Neural progenitor cell (in vitro differentiated cells): ENCODE data around the gene PIM3. TPM values are rescaled to one million over a fixed set of nuclear protein-coding genes. Genes with fewer than 3 reads are reported as not detected.

ENCODE experiments used
- DNase-seq: peaks from one replicate; pipeline ENCODE4 v3.0.0-alpha.2; 2016; ENCODE audit warnings: low spot score
- H2AFZ ChIP-seq: fragments of 200-600 bp; sonication (generic); replicated peaks from 2 replicates; pipeline ENCODE4 v1.6.1; 2016; ENCODE audit warnings: antibody characterized with exemption
- H3F3A ChIP-seq: fragments of 200-600 bp; sonication (generic); 2 replicates; pipeline ENCODE4 v1.6.1; 2016; ENCODE audit warnings: antibody characterized with exemption, low read depth
- H3K27ac ChIP-seq: fragments of 200-600 bp; sonication (generic); 2 replicates; pipeline ENCODE4 v1.5.1; 2016; ENCODE audit warnings: mild to moderate bottlenecking
- H3K27me3 ChIP-seq: fragments of 200-600 bp; sonication (generic); 2 replicates; pipeline ENCODE4 v1.6.1; 2016; ENCODE audit warnings: mild to moderate bottlenecking, moderate library complexity
- H3K36me3 ChIP-seq: fragments of 200-600 bp; sonication (generic); 2 replicates; pipeline ENCODE4 v1.5.1; 2016
- H3K4me1 ChIP-seq: fragments of 200-600 bp; sonication (generic); 2 replicates; pipeline ENCODE4 v1.6.1; 2016; ENCODE audit warnings: mixed run types
- H3K4me2 ChIP-seq: fragments of 200-600 bp; sonication (generic); 2 replicates; pipeline ENCODE4 v1.6.1; 2016
- H3K4me3 ChIP-seq: fragments of 200-600 bp; sonication (generic); 2 replicates; pipeline ENCODE4 v1.5.1; 2016
- H3K79me2 ChIP-seq: fragments of 200-600 bp; sonication (generic); 2 replicates; pipeline ENCODE4 v1.6.1; 2016; ENCODE audit warnings: low read depth
- H3K9ac ChIP-seq: fragments of 200-600 bp; sonication (generic); 2 replicates; pipeline ENCODE4 v1.6.1; 2016
- H3K9me3 ChIP-seq: fragments of 200-600 bp; sonication (generic); 2 replicates; pipeline ENCODE4 v1.5.1; 2016; ENCODE audit warnings: low read depth
- H4K20me1 ChIP-seq: fragments of 200-600 bp; sonication (generic); 2 replicates; pipeline ENCODE4 v1.6.1; 2016; ENCODE audit warnings: low read depth
- H3K27ac Mint-ChIP-seq: 3 replicates; pipeline ENCODE4 v1.8.0; 2021; ENCODE audit warnings: mixed read lengths
- H3K27me3 Mint-ChIP-seq: 2 replicates; pipeline ENCODE4 v1.8.0; 2022; ENCODE audit warnings: low read depth, mild to moderate bottlenecking, inconsistent platforms, moderate library complexity, mixed read lengths; ENCODE audit not compliant: insufficient read depth
- H3K36me3 Mint-ChIP-seq: 3 replicates; pipeline ENCODE4 v1.8.0; 2021; ENCODE audit warnings: mixed read lengths
- H3K4me1 Mint-ChIP-seq: 3 replicates; pipeline ENCODE4 v1.8.0; 2021; ENCODE audit warnings: mixed read lengths
- H3K4me3 Mint-ChIP-seq: 3 replicates; pipeline ENCODE4 v1.8.0; 2021; ENCODE audit warnings: mild to moderate bottlenecking, moderate library complexity, mixed read lengths
- H3K9me3 Mint-ChIP-seq: 3 replicates; pipeline ENCODE4 v1.8.0; 2020; ENCODE audit warnings: mixed read lengths
- EZH2 ChIP-seq: fragments of 200-600 bp; sonication (generic); IDR thresholded peaks from 2 replicates; pipeline ENCODE4 v1.6.1; 2017; ENCODE audit warnings: antibody characterized with exemption, mild to moderate bottlenecking, moderate library complexity
- EZH2phosphoT487 ChIP-seq: fragments of 200-600 bp; sonication (generic); IDR thresholded peaks from 2 replicates; pipeline ENCODE4 v1.6.1; 2017; ENCODE audit warnings: antibody characterized with exemption
- total RNA-seq: library from RNA; depleted of rRNA; stranded (reverse); fragments of >200 nt; gene quantifications from 2 replicates; pipeline ENCODE4 v1.2.3, GENCODE V29; 2015; ENCODE audit warnings: low replicate concordance
- TF ChIP-seq, protein P1 (sequence below): fragments of 200-600 bp; sonication (generic); IDR thresholded peaks from 2 replicates; pipeline ENCODE4 v1.5.1; 2017; ENCODE audit warnings: antibody characterized with exemption, mild to moderate bottlenecking

The PIM3 gene
- total RNA-seq, 1 donor from 2014 or later = 15.1 TPM

DNA sequence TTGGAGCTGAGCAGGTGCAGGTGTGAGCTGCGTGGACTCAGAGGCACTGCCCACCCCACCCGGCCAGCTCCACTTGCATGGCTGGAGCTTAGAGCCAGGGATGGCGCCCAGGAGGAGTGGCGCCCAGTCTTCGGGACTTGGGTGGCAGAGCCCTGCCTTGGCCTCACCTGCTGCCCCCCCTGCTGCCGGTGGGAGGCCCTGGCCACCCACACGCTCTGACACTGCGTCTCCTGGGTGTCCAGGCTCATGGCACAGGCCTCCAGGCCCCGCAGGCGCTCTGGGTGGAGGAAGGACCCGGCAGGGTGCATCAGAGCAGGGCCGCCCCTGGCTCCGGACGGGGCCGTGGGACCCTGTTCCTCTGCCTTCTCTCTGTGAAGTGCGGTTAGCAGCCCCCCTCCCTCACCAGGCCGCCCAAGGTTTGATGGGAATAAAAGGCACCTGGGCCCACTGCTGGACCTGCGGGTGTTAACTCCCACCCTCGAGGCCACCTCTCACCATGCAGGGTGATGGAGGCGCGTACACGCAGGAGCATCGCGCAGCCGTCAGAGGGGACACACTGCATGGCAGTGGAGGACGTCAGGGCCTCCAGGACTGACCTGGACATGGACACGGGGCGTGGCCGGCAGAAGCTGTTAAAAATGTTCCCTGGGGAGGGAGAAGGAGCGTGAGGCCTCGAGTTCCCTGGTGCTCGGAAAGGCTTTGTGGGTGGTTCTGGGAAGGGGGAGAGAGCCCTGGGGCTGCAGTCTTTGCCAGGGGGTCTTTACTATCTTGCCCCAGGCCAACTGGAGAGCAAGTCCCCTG, 40.2 kb downstream of the PIM3 start:
- H3K79me2 ChIP-seq = no peaks in the 10 kb centered on the region
- no peak for DNase-seq
- H3K4me3 ChIP-seq = no peak overlapping the region
- H3K4me1 ChIP-seq = peaks cover 9% of the 10 kb centered on the region
- H4K20me1 ChIP-seq = no peaks in the 10 kb centered on the region
- no peaks in the 10 kb centered on the region for H3K9me3 ChIP-seq
- no peak overlapping the region for H2AFZ ChIP-seq
- H3K36me3 Mint-ChIP-seq = no peaks in the 10 kb centered on the region
- no peak for TF ChIP-seq EZH2
- TF ChIP-seq, protein P1, sequence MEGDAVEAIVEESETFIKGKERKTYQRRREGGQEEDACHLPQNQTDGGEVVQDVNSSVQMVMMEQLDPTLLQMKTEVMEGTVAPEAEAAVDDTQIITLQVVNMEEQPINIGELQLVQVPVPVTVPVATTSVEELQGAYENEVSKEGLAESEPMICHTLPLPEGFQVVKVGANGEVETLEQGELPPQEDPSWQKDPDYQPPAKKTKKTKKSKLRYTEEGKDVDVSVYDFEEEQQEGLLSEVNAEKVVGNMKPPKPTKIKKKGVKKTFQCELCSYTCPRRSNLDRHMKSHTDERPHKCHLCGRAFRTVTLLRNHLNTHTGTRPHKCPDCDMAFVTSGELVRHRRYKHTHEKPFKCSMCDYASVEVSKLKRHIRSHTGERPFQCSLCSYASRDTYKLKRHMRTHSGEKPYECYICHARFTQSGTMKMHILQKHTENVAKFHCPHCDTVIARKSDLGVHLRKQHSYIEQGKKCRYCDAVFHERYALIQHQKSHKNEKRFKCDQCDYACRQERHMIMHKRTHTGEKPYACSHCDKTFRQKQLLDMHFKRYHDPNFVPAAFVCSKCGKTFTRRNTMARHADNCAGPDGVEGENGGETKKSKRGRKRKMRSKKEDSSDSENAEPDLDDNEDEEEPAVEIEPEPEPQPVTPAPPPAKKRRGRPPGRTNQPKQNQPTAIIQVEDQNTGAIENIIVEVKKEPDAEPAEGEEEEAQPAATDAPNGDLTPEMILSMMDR = no peak
- TF ChIP-seq EZH2phosphoT487 = no peak
- no peak overlapping the region for H3K4me2 ChIP-seq
- H3K27me3 Mint-ChIP-seq = peaks cover 27% of the 10 kb centered on the region
- no peak overlapping the region for H3K27ac ChIP-seq
- peak overlapping the region; percentile 64 for H3K4me3 Mint-ChIP-seq
- no peaks in the 10 kb centered on the region for H3K36me3 ChIP-seq
- H3K9ac ChIP-seq = no peak overlapping the region
- peaks cover 28% of the 10 kb centered on the region for H3K27me3 ChIP-seq
- H3F3A ChIP-seq = peaks cover 23% of the 10 kb centered on the region
- H3K4me1 Mint-ChIP-seq = peaks cover 29% of the 10 kb centered on the region
- H3K9me3 Mint-ChIP-seq = no peaks in the 10 kb centered on the region
- H3K27ac Mint-ChIP-seq = no peak overlapping the region

DNA sequence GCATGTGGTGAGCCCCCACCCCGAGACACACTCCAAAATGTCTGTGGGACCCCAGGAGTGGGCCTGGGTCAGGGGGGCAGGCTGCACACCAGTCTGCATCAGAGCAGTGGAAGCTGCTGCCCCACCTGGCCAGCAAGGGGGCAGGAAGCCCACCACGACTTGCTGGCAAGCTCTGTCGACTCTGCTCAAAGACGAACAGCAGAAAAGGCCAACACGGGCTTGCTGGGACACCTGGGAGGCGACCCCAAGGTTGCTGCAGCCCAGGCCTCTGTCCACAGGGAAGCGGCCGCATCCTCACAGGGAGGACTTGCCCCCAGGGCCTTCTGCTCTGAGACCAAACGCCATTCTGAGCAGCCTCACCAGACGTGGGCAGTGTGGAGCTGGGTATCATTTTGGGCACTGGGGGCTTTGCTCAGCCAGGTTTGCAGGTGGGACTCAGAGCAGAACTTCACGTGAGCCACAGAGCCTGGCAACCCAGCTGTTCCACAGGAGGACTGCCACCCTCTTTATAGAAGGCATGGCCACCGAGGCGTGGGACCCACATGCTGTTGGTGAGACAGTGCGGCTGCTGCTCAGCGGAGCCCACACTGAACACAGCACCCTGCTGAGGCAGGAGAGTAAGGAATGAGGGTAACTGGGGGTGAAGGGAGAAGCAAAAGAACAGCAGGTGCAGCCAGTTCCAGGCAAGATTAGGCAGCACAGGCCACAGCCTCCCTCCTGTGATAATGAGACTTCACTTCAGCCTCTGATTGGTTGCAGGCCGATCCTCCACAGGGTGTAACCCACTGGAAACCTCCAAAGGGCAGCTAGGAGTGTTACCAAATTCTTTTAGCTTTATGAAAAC, 41.0 kb downstream of the PIM3 start:
- H3K79me2 ChIP-seq = no peaks in the 10 kb centered on the region
- no peak overlapping the region for H2AFZ ChIP-seq
- DNase-seq = peak; percentile 64
- peak overlapping the region; percentile 58 for H3K4me2 ChIP-seq
- H3K27ac ChIP-seq = no peak overlapping the region
- H3K4me3 ChIP-seq = no peak overlapping the region
- H3K36me3 Mint-ChIP-seq = no peaks in the 10 kb centered on the region
- H3K9ac ChIP-seq = no peak overlapping the region
- peaks cover 23% of the 10 kb centered on the region for H3F3A ChIP-seq
- no peaks in the 10 kb centered on the region for H3K9me3 Mint-ChIP-seq
- TF ChIP-seq EZH2phosphoT487 (no peak), EZH2 (no peak)
- TF ChIP-seq, protein P1 = no peak
- peaks cover 9% of the 10 kb centered on the region for H3K4me1 ChIP-seq
- H3K9me3 ChIP-seq = no peaks in the 10 kb centered on the region
- peaks cover 29% of the 10 kb centered on the region for H3K4me1 Mint-ChIP-seq
- peaks cover 28% of the 10 kb centered on the region for H3K27me3 ChIP-seq
- peaks cover 28% of the 10 kb centered on the region for H3K27me3 Mint-ChIP-seq
- H3K4me3 Mint-ChIP-seq = peak overlapping the region; percentile 38
- no peaks in the 10 kb centered on the region for H3K36me3 ChIP-seq
- H3K27ac Mint-ChIP-seq = peak overlapping the region; percentile 78
- H4K20me1 ChIP-seq = no peaks in the 10 kb centered on the region

DNA sequence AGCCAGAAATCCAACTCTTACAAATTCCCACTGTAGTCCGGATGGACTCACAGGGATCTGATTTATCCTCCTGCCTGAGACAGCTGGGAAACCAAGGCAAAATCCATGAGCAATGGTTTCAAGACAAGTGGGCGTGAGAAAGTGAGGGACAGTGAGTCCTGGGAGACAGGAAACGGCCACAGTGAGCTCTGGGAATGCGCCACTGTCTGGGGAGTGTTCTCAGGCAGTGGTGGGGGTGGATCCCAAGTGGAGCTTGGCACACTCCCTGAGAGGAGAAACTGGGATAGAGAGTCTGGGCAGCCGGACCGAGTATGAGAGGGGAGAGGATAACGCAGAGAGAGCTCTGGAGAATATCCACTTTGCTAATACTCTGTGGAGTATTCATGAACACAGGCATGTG, 42.2 kb downstream of the PIM3 start:
- H3K4me2 ChIP-seq = no peak overlapping the region
- no peak overlapping the region for H3K27ac ChIP-seq
- no peaks in the 10 kb centered on the region for H3K9me3 ChIP-seq
- TF ChIP-seq EZH2 = no peak
- TF ChIP-seq, protein P1 = no peak
- no peak for TF ChIP-seq EZH2phosphoT487
- Mint-ChIP-seq H3K4me3 (no peak overlapping the region), H3K9me3 (no peaks in the 10 kb centered on the region), H3K4me1 (peaks cover 29% of the 10 kb centered on the region), H3K27ac (no peak overlapping the region), H3K27me3 (peaks cover 28% of the 10 kb centered on the region), H3K36me3 (no peaks in the 10 kb centered on the region)
- H3F3A ChIP-seq = peaks cover 24% of the 10 kb centered on the region
- no peak overlapping the region for H3K9ac ChIP-seq
- no peak overlapping the region for H3K4me3 ChIP-seq
- peaks cover 30% of the 10 kb centered on the region for H3K27me3 ChIP-seq
- DNase-seq = no peak
- no peaks in the 10 kb centered on the region for H3K36me3 ChIP-seq
- H2AFZ ChIP-seq = no peak overlapping the region
- H3K4me1 ChIP-seq = peaks cover 9% of the 10 kb centered on the region
- H4K20me1 ChIP-seq = no peaks in the 10 kb centered on the region
- H3K79me2 ChIP-seq = no peaks in the 10 kb centered on the region
